SK-N-SH (cell line): ENCODE measurements around the gene NAV2. TPM values are rescaled to one million over a fixed set of nuclear protein-coding genes. Genes with fewer than 3 reads are reported as not detected.

Experiments
- CTCF ChIA-PET: fragments of 300-600, 350-600 bp; formaldehyde crosslinking; extraction: SDS; loops from one replicate; lab custom pipeline; 2021; lab: Yijun Ruan, JAX
- POLR2A ChIA-PET: fragments of 350-600 bp; sonication (Branson Sonifier 250); formaldehyde crosslinking; extraction: SDS; loops from one replicate; lab custom pipeline; 2020; ENCODE audit warnings: antibody characterized with exemption, inconsistent platforms; lab: Yijun Ruan, JAX
- DNase-seq: peaks from one replicate; pipeline ENCODE4 v3.0.0; 2012
- H2AFZ ChIP-seq: fragments of 200-600 bp; sonication (generic); 2 replicates; pipeline ENCODE4 v1.8.1; 2016; ENCODE audit warnings: antibody characterized with exemption, mild to moderate bottlenecking, low read depth
- H3F3A ChIP-seq: fragments of 200-600 bp; sonication (generic); replicated peaks from 2 replicates; pipeline ENCODE3; 2016; ENCODE audit warnings: antibody characterized with exemption, mild to moderate bottlenecking; ENCODE audit not compliant: insufficient read depth
- H3K27ac ChIP-seq, 2 experiments: fragments of 200-500 bp in 1 of 2; fragments of 200-600 bp in 1 of 2; sonication (Bioruptor generic) in 1 of 2; sonication (generic), shearing (Covaris generic) in 1 of 2; 2 replicates each; pipeline versions ENCODE4 v1.5.1 to v1.6.1; 2014 to 2016; ENCODE audit warnings: low read depth in 2 of 2, inconsistent platforms in 1 of 2, low read length in 1 of 2, mild to moderate bottlenecking in 1 of 2, mixed read lengths in 1 of 2
- H3K27me3 ChIP-seq: fragments of 200-600 bp; sonication (generic), shearing (Covaris generic); 2 replicates; pipeline ENCODE4 v1.6.1; 2016; ENCODE audit warnings: mixed run types; ENCODE audit not compliant: insufficient read depth
- H3K36me3 ChIP-seq, 2 experiments: fragments of 200-500 bp in 1 of 2; fragments of 200-600 bp in 1 of 2; sonication (Bioruptor generic) in 1 of 2; sonication (generic) in 1 of 2; replicated peaks in 1 of 2; 2 replicates each; pipeline versions ENCODE3 to v1.5.1; 2014 to 2016; ENCODE audit warnings: low read length in 1 of 2, mild to moderate bottlenecking in 1 of 2; ENCODE audit not compliant: insufficient read depth in 2 of 2, control insufficient read depth in 1 of 2
- H3K4me1 ChIP-seq, 2 experiments: fragments of 200-500 bp in 1 of 2; fragments of 200-600 bp in 1 of 2; sonication (Bioruptor generic) in 1 of 2; sonication (generic), shearing (Covaris generic) in 1 of 2; 2 replicates each; pipeline versions ENCODE4 v1.5.1 to v1.6.1; 2014 to 2016; ENCODE audit warnings: low read depth in 1 of 2, low read length in 1 of 2, mixed run types in 1 of 2; ENCODE audit not compliant: insufficient read depth in 2 of 2, control insufficient read depth in 1 of 2
- H3K4me2 ChIP-seq: fragments of 200-600 bp; sonication (generic), shearing (Covaris generic); 2 replicates; pipeline ENCODE4 v1.6.1; 2017; ENCODE audit warnings: mixed run types
- H3K4me3 ChIP-seq, 2 experiments: fragments of 200-500 bp in 1 of 2; fragments of 200-600 bp in 1 of 2; sonication (Bioruptor generic) in 1 of 2; sonication (generic), shearing (Covaris generic) in 1 of 2; 2 replicates each; pipeline versions ENCODE4 v1.5.1 to v1.8.1; 2014 to 2016; ENCODE audit warnings: low read depth in 2 of 2, inconsistent platforms in 1 of 2, low read length in 1 of 2, mild to moderate bottlenecking in 1 of 2, mixed read lengths in 1 of 2, moderate library complexity in 1 of 2
- H3K79me2 ChIP-seq: fragments of 200-600 bp; sonication (generic); 2 replicates; pipeline ENCODE4 v1.8.1; 2017; ENCODE audit warnings: mild to moderate bottlenecking; ENCODE audit not compliant: insufficient read depth
- H3K9ac ChIP-seq: fragments of 200-600 bp; sonication (generic); 2 replicates; pipeline ENCODE4 v1.6.1; 2017; ENCODE audit warnings: mixed run types
- H3K9me2 ChIP-seq: fragments of 200-600 bp; sonication (generic); 2 replicates; pipeline ENCODE4 v1.6.1; 2017; ENCODE audit warnings: mixed run types
- H3K9me3 ChIP-seq: fragments of 200-600 bp; sonication (generic); 2 replicates; pipeline ENCODE4 v1.6.1; 2017; ENCODE audit warnings: mixed run types, mild to moderate bottlenecking, moderate library complexity
- H4K20me1 ChIP-seq: fragments of 200-600 bp; sonication (generic); 2 replicates; pipeline ENCODE4 v1.6.1; 2017; ENCODE audit warnings: mild to moderate bottlenecking, mixed run types; ENCODE audit not compliant: insufficient read depth
- CTCF ChIP-seq: fragments of 200-600 bp; sonication (generic); IDR thresholded peaks from 2 replicates; pipeline ENCODE4 v1.6.1; 2017; ENCODE audit warnings: antibody characterized with exemption, mild to moderate bottlenecking, moderate library complexity
- EP300 ChIP-seq, 2 experiments: IDR thresholded peaks; 2 replicates each; pipeline versions ENCODE4 v1.4.0 to v1.6.1; 2012; ENCODE audit warnings: borderline replicate concordance in 1 of 2, low read depth in 1 of 2, low read length in 1 of 2
- GABPA ChIP-seq: IDR thresholded peaks from 2 replicates; pipeline ENCODE4 v1.4.0; 2012; ENCODE audit warnings: low read depth, mild to moderate bottlenecking
- RAD21 ChIP-seq: IDR thresholded peaks from 2 replicates; pipeline ENCODE4 v1.6.1; 2012; ENCODE audit warnings: mild to moderate bottlenecking, low read length
- REST ChIP-seq: IDR thresholded peaks from 2 replicates; pipeline ENCODE4 v1.6.1; 2012; ENCODE audit warnings: mild to moderate bottlenecking, low read depth, low read length, moderate library complexity
- RFX5 ChIP-seq: IDR thresholded peaks from 2 replicates; pipeline ENCODE4 v1.6.1; 2012; ENCODE audit warnings: mild to moderate bottlenecking, improper control_type of control experiment, low read length
- SIN3A ChIP-seq: IDR thresholded peaks from 2 replicates; pipeline ENCODE4 v1.6.1; 2012; ENCODE audit warnings: low read depth, mild to moderate bottlenecking, low read length, moderate library complexity, borderline replicate concordance
- TCF12 ChIP-seq: IDR thresholded peaks from 2 replicates; pipeline ENCODE4 v1.4.0; 2012
- USF1 ChIP-seq: IDR thresholded peaks from 2 replicates; pipeline ENCODE4 v1.4.0; 2012; ENCODE audit warnings: low read depth, borderline replicate concordance
- USF2 ChIP-seq: fragments of 150-350 bp; IDR thresholded peaks from 2 replicates; pipeline ENCODE4 v1.6.1; 2017; ENCODE audit warnings: antibody characterized with exemption, low read length, low read depth, borderline replicate concordance
- WGBS: methylation state at CpG from one replicate; pipeline ENCODE4 v1.1.6; 2017; ENCODE audit warnings: low lambda C conversion rate; 5-methylcytosine and 5-hydroxymethylcytosine counted together
- polyA plus RNA-seq, 3 experiments: library from polyadenylated mRNA; depleted of rRNA; stranded (reverse); fragments of >200 nt; gene quantifications; 2 replicates each; pipeline ENCODE4 v1.2.3, GENCODE V29; 2012

The NAV2 gene
- polyA plus RNA-seq, 1 of the 3 experiments (the other 2 are of a cell fraction) = 26.2 TPM

- TF ChIP-seq REST (no peak), EP300 (IDR thresholded peaks at IDR 0.05; ENCODE audit: borderline replicate concordance in 1 of 2, low read depth in 1 of 2, low read length in 1 of 2) (peak in 1 of 2 experiments; percentile 97; a peak in 2 of 4 replicates), SIN3A (0 out of 2 replicates have a peak, but pooled peaks have one; percentile 59), GABPA (no peak), RAD21 (no peak), USF2 (no peak), TCF12 (peak; percentile 81), USF1 (no peak)
Measured at GRCh38 chr11:19738124-19738523, 25.5 kb downstream of the NAV2 start (continued).

- Histone ChIP-seq H2AFZ (no peak overlapping the region), H3K9me2 (no peaks in the 10 kb centered on the region), H3K4me1 (peaks cover 28 to 80% of the 10 kb centered on the region in 2 experiments), H3K36me3 (peaks cover 7 to 11% of the 10 kb centered on the region in 2 experiments), H4K20me1 (peaks cover 91% of the 10 kb centered on the region), H3K9me3 (no peaks in the 10 kb centered on the region), H3K4me3 (no peak overlapping the region), H3F3A (peaks cover 30% of the 10 kb centered on the region), H3K27me3 (no peaks in the 10 kb centered on the region), H3K9ac (no peak overlapping the region), H3K27ac (peak overlapping the region; percentile 32 to 85; a peak in 3 of 4 replicates), H3K79me2 (peaks cover 96% of the 10 kb centered on the region), H3K4me2 (no peak overlapping the region)
- 85% methylated on average over 4 of the region's 4 CpGs for whole genome bisulfite sequencing
- ChIA-PET CTCF (interaction anchor here (0.9 to 8.2 kb wide), 16 partner anchors 10 to 186 kb away, joined by 3 to 92 read pairs (median 4); partner anchors contain the start of gene NAV2), POLR2A (interaction anchor here (0.7 to 3.8 kb wide), 3 partner anchors 25 to 180 kb away, joined by 3 to 12 read pairs (median 11); no protein-coding TSS in a partner anchor)
- TF ChIP-seq CTCF (peak; percentile 46), RFX5 (no peak), RAD21 (0 out of 2 replicates have a peak, but pooled peaks have one; percentile 23)
- no peak for DNase-seq
Measured at GRCh38 chr11:19739872-19740271, 27.2 kb downstream of the NAV2 start.
